Liver (tissue), 3 donors: ENCODE measurements around the gene ELK4.

Experiments used
- ATF3 ChIP-seq: IDR thresholded peaks from 2 replicates; pipeline ENCODE4 v1.6.1; 2016; ENCODE audit warnings: antibody characterized with exemption
- CTCF ChIP-seq: fragments of 150-350 bp; IDR thresholded peaks from 2 replicates; pipeline ENCODE4 v1.5.1; 2017; ENCODE audit warnings: improper control_type of control experiment, low read depth, low read length; ENCODE audit not compliant: missing input control
- EGR1 ChIP-seq, 2 donors: IDR thresholded peaks; 2 replicates each; pipeline ENCODE4 v1.6.1; 2016 to 2018; ENCODE audit warnings: antibody characterized with exemption in 2 of 2, low read depth in 2 of 2
- FOXA1 ChIP-seq: IDR thresholded peaks from 2 replicates; pipeline ENCODE4 v1.6.1; 2016; ENCODE audit warnings: antibody characterized with exemption
- HNF4A ChIP-seq, 2 donors: conservative IDR thresholded peaks; 2 replicates each; pipeline ENCODE4 v1.6.1; 2016; ENCODE audit warnings: antibody characterized with exemption in 2 of 2, mild to moderate bottlenecking in 2 of 2
- JUND ChIP-seq, 2 donors: IDR thresholded peaks; 2 replicates each; pipeline ENCODE4 v1.6.1; 2016; ENCODE audit warnings: antibody characterized with exemption in 2 of 2
- MAX ChIP-seq: IDR thresholded peaks from 2 replicates; pipeline ENCODE4 v1.6.1; 2016; ENCODE audit warnings: antibody characterized with exemption
- NR2F2 ChIP-seq: IDR thresholded peaks from 2 replicates; pipeline ENCODE4 v1.6.1; 2016; ENCODE audit warnings: antibody characterized with exemption
- RAD21 ChIP-seq, 2 donors: IDR thresholded peaks; 2 replicates each; pipeline ENCODE4 v1.6.1; 2016; ENCODE audit warnings: antibody characterized with exemption in 2 of 2, mild to moderate bottlenecking in 2 of 2
- REST ChIP-seq: IDR thresholded peaks from 2 replicates; pipeline ENCODE4 v1.6.1; 2016; ENCODE audit warnings: antibody characterized with exemption, mild to moderate bottlenecking
- SP1 ChIP-seq: IDR thresholded peaks from 2 replicates; pipeline ENCODE4 v1.6.1; 2018; ENCODE audit warnings: antibody characterized with exemption, mild to moderate bottlenecking
- TAF1 ChIP-seq: conservative IDR thresholded peaks from 2 replicates; pipeline ENCODE4 v1.6.1; 2016; ENCODE audit warnings: antibody characterized with exemption, mild to moderate bottlenecking
- YY1 ChIP-seq: IDR thresholded peaks from 2 replicates; pipeline ENCODE4 v1.6.1; 2016; ENCODE audit warnings: antibody characterized with exemption, mild to moderate bottlenecking
- ZBTB33 ChIP-seq: IDR thresholded peaks from 2 replicates; pipeline ENCODE4 v1.6.1; 2016; ENCODE audit warnings: antibody characterized with exemption
- donor health status: healthy.
- donor health status: healthy.

- TF ChIP-seq CTCF, result no peak
- peak; percentile 89 for TF ChIP-seq MAX
- peak; percentile 91 for TF ChIP-seq HNF4A (conservative IDR thresholded peaks at IDR 0.05)
- peak; percentile 88 to 91 for TF ChIP-seq JUND (IDR thresholded peaks at IDR 0.05)
- peak; percentile 89 for TF ChIP-seq NR2F2
- TF ChIP-seq ZBTB33, result peak; percentile 86
- TF ChIP-seq EGR1 (IDR thresholded peaks at IDR 0.05; ENCODE audit: low read depth in 2 of 2), result peak; percentile 85 to 95
- peak; percentile 63 for TF ChIP-seq YY1
- peak; percentile 75 for TF ChIP-seq REST
- TF ChIP-seq TAF1, result no peak
- peak; percentile 47 to 50 for TF ChIP-seq RAD21 (IDR thresholded peaks at IDR 0.05)
- peak; percentile 95 for TF ChIP-seq SP1
- TF ChIP-seq ATF3, result peak; percentile 96
- peak; percentile 73 for TF ChIP-seq FOXA1
Observed at GRCh38 chr1:205639567-205639966, 7.8 kb upstream of the ELK4 start.
